ENCODE data around the gene IQGAP2.

Gene IQGAP2

DNA sequence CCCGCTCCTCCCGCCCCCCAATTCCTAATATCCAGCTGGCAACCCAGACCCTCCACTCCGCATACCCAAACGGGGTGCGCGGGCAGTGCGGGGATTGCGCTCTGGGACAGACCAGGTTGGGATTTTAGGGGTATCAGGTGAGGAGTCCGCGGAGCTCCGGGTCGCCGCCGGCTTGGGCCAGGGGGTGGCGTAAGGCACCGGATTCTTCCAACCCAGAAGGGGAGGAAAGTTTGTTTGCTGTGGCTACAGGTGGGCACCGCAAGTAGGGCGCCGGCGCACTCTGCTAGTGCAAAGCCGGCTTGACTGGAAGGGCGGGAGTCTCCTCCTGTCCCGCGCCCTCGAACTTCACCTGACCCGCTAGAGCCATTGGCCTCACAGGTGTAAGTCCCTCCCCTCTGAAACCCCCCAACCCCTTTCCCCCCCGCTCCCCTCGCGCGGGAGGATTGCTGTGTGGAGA, 709 bp downstream of the IQGAP2 start (continued):
- TF ChIP-seq REPIN1 (tag by site-specific recombination; IDR thresholded peaks at IDR 0.05; ENCODE audit: low read depth), result no peak
- TF ChIP-seq TRIM28 (IDR thresholded peaks at IDR 0.05; ENCODE audit: borderline replicate concordance, low read length), result no peak
- TF ChIP-seq, protein P1, sequence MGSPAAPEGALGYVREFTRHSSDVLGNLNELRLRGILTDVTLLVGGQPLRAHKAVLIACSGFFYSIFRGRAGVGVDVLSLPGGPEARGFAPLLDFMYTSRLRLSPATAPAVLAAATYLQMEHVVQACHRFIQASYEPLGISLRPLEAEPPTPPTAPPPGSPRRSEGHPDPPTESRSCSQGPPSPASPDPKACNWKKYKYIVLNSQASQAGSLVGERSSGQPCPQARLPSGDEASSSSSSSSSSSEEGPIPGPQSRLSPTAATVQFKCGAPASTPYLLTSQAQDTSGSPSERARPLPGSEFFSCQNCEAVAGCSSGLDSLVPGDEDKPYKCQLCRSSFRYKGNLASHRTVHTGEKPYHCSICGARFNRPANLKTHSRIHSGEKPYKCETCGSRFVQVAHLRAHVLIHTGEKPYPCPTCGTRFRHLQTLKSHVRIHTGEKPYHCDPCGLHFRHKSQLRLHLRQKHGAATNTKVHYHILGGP (tag by site-specific recombination; IDR thresholded peaks at IDR 0.05), result no peak
- TF ChIP-seq ZNF341 (tag by site-specific recombination; IDR thresholded peaks at IDR 0.05; ENCODE audit: low read depth), result peak; percentile 23; the same call in 1 of the 2 replicates
- 0 out of 2 replicates have a peak, but pooled peaks have one; percentile 7 for TF ChIP-seq ZNF335 (tag by site-specific recombination; conservative IDR thresholded peaks at IDR 0.05)
- TF ChIP-seq, protein P2, sequence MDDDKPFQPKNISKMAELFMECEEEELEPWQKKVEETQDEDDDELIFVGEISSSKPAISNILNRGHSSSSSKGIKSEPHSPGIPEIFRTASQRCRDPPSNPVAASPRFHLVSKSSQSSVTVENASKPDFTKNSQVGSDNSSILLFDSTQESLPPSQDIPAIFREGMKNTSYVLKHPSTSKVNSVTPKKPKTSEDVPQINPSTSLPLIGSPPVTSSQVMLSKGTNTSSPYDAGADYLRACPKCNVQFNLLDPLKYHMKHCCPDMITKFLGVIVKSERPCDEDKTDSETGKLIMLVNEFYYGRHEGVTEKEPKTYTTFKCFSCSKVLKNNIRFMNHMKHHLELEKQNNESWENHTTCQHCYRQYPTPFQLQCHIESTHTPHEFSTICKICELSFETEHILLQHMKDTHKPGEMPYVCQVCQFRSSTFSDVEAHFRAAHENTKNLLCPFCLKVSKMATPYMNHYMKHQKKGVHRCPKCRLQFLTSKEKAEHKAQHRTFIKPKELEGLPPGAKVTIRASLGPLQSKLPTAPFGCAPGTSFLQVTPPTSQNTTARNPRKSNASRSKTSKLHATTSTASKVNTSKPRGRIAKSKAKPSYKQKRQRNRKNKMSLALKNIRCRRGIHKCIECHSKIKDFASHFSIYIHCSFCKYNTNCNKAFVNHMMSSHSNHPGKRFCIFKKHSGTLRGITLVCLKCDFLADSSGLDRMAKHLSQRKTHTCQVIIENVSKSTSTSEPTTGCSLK (tag by site-specific recombination; IDR thresholded peaks at IDR 0.05), result no peak
- peak; percentile 75 for TF ChIP-seq ZNF10 (tag by site-specific recombination; IDR thresholded peaks at IDR 0.05)
- peak; percentile 96 for TF ChIP-seq SCRT2 (tag by site-specific recombination; IDR thresholded peaks at IDR 0.05)
- TF ChIP-seq GLI2 (tag by site-specific recombination; IDR thresholded peaks at IDR 0.05; ENCODE audit: borderline replicate concordance, low read depth), result no peak
- peak; percentile 24; the same call in 1 of the 2 replicates for TF ChIP-seq ZNF2 (tag by site-specific recombination; IDR thresholded peaks at IDR 0.05)
- TF ChIP-seq ZNF366 (tag by site-specific recombination; conservative IDR thresholded peaks at IDR 0.05), result no peak
- TF ChIP-seq OSR2 (tag by site-specific recombination; IDR thresholded peaks at IDR 0.05), result no peak
- TF ChIP-seq ZNF701 (tag by site-specific recombination; IDR thresholded peaks at IDR 0.05), result no peak
- no peak for TF ChIP-seq ZNF157 (tag by site-specific recombination; IDR thresholded peaks at IDR 0.05)
- TF ChIP-seq ZNF747 (tag by site-specific recombination; IDR thresholded peaks at IDR 0.05), result no peak
- no peak for TF ChIP-seq ZNF510 (tag by site-specific recombination; IDR thresholded peaks at IDR 0.05; ENCODE audit: insufficient replicate concordance)
- TF ChIP-seq, protein P3, sequence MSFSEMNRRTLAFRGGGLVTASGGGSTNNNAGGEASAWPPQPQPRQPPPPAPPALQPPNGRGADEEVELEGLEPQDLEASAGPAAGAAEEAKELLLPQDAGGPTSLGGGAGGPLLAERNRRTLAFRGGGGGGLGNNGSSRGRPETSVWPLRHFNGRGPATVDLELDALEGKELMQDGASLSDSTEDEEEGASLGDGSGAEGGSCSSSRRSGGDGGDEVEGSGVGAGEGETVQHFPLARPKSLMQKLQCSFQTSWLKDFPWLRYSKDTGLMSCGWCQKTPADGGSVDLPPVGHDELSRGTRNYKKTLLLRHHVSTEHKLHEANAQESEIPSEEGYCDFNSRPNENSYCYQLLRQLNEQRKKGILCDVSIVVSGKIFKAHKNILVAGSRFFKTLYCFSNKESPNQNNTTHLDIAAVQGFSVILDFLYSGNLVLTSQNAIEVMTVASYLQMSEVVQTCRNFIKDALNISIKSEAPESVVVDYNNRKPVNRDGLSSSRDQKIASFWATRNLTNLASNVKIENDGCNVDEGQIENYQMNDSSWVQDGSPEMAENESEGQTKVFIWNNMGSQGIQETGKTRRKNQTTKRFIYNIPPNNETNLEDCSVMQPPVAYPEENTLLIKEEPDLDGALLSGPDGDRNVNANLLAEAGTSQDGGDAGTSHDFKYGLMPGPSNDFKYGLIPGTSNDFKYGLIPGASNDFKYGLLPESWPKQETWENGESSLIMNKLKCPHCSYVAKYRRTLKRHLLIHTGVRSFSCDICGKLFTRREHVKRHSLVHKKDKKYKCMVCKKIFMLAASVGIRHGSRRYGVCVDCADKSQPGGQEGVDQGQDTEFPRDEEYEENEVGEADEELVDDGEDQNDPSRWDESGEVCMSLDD (tag by site-specific recombination; IDR thresholded peaks at IDR 0.05), result peak; percentile 64; the same call in 1 of the 2 replicates
- TF ChIP-seq ZNF184 (tag by site-specific recombination; IDR thresholded peaks at IDR 0.05), result no peak
- TF ChIP-seq, protein P4, sequence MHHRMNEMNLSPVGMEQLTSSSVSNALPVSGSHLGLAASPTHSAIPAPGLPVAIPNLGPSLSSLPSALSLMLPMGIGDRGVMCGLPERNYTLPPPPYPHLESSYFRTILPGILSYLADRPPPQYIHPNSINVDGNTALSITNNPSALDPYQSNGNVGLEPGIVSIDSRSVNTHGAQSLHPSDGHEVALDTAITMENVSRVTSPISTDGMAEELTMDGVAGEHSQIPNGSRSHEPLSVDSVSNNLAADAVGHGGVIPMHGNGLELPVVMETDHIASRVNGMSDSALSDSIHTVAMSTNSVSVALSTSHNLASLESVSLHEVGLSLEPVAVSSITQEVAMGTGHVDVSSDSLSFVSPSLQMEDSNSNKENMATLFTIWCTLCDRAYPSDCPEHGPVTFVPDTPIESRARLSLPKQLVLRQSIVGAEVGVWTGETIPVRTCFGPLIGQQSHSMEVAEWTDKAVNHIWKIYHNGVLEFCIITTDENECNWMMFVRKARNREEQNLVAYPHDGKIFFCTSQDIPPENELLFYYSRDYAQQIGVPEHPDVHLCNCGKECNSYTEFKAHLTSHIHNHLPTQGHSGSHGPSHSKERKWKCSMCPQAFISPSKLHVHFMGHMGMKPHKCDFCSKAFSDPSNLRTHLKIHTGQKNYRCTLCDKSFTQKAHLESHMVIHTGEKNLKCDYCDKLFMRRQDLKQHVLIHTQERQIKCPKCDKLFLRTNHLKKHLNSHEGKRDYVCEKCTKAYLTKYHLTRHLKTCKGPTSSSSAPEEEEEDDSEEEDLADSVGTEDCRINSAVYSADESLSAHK (tag by site-specific recombination; IDR thresholded peaks at IDR 0.05), result no peak
- no peak for TF ChIP-seq ZNF530 (tag by site-specific recombination; IDR thresholded peaks at IDR 0.05; ENCODE audit: low read depth)
- TF ChIP-seq ZSCAN23 (tag by site-specific recombination; IDR thresholded peaks at IDR 0.05), result no peak
- TF ChIP-seq, protein P5, sequence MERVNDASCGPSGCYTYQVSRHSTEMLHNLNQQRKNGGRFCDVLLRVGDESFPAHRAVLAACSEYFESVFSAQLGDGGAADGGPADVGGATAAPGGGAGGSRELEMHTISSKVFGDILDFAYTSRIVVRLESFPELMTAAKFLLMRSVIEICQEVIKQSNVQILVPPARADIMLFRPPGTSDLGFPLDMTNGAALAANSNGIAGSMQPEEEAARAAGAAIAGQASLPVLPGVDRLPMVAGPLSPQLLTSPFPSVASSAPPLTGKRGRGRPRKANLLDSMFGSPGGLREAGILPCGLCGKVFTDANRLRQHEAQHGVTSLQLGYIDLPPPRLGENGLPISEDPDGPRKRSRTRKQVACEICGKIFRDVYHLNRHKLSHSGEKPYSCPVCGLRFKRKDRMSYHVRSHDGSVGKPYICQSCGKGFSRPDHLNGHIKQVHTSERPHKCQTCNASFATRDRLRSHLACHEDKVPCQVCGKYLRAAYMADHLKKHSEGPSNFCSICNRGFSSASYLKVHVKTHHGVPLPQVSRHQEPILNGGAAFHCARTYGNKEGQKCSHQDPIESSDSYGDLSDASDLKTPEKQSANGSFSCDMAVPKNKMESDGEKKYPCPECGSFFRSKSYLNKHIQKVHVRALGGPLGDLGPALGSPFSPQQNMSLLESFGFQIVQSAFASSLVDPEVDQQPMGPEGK (tag by site-specific recombination; IDR thresholded peaks at IDR 0.05), result no peak
- TF ChIP-seq SP2 (tag by site-specific recombination; IDR thresholded peaks at IDR 0.05), result peak; percentile 12; the same call in 1 of the 2 replicates

All from HEK293 (cell line).